Activated naive CD4-positive, alpha-beta T cell treated with Interleukin-2 at 50 U/mL for 16 hours (primary cell): ENCODE results near the gene MCOLN2.

ENCODE experiments used
- DNase-seq: peaks from one replicate; pipeline ENCODE4 v3.0.0-alpha.2; 2020

The MCOLN2 gene

GRCh38 chr1:84890566-84890965, 106.3 kb downstream of the MCOLN2 start:
- DNase-seq, result no peak

GRCh38 chr1:84889437-84889836, 107.5 kb downstream of the MCOLN2 start:
- DNase-seq, result no peak

- peak; percentile 15 for DNase-seq
Measured at GRCh38 chr1:84888753-84889152, 108.2 kb downstream of the MCOLN2 start.

- no peak for DNase-seq
Measured at GRCh38 chr1:84887261-84887934, 109.5 kb downstream of the MCOLN2 start.

- DNase-seq, result no peak
Measured at GRCh38 chr1:84885469-84885868, 111.4 kb downstream of the MCOLN2 start.

- DNase-seq, result no peak
Measured at GRCh38 chr1:84884671-84885389, 112.1 kb downstream of the MCOLN2 start.

GRCh38 chr1:84883286-84883685, 113.6 kb downstream of the MCOLN2 start:
- no peak for DNase-seq

- no peak for DNase-seq
Measured at GRCh38 chr1:84877592-84877991, 119.3 kb downstream of the MCOLN2 start.

GRCh38 chr1:84876353-84876752, 120.6 kb downstream of the MCOLN2 start:
- DNase-seq, result peak; percentile 5
